Measurements from ENCODE around the gene CAPN14. TPM values are rescaled to one million over a fixed set of nuclear protein-coding genes. Genes with fewer than 3 reads are reported as not detected.

CAPN14 gene
- total RNA-seq, 1 experiment from 2014 or later: not detected

DNA sequence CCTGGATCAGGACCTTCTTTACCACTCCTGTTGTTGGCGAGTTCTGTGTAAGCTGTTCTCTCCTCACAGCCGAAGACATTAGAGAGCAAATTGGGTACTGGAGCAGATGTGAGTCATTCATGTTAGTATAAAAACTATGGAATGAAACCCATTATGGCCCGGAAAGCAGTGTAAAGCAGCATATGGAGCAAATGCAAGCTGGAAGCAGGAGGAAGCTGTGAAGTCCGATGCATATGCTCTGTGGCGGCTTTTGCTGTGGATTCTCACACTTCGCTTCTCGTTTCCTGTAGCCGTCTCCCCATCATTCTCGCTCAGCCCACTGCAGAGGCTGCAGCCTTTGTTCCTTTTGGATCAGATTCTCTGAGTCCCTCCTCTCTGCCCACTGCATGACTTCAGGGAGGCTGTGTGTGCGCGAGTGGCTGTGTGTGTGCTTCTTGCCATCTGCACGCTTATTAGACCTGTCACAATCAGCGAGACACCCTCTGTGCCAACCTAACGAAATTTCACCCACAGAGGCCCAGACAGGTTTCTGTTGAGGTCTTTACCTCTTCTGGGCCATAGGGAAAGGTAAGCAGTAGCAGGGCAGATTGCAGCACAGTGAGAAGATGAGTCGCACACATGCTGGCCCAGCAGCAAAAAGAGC lies 75.8 kb downstream of the CAPN14 start:
- DNase-seq (ENCODE audit: low spot score): no peak

DNA sequence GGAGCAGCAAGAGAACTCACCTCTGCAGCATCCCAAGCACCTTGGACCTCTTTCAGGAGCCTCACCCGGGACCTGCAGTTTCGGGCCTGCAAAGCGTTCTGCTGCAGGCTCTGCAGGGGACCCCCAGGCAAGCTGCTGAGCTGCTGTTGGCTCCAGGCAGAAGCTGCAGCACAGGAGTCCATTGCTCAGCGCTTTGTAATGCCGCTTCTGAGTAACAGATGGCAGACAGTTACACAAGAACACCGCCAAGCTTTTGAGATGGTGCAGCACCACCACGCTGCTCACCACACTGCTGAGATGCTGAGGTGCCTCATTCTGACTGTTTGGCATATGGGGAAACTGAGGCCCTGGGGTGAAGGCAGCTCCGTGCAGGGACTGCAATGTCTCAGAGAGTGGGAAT lies 77.2 kb downstream of the CAPN14 start:
- no peak for DNase-seq (ENCODE audit: low spot score)

DNA sequence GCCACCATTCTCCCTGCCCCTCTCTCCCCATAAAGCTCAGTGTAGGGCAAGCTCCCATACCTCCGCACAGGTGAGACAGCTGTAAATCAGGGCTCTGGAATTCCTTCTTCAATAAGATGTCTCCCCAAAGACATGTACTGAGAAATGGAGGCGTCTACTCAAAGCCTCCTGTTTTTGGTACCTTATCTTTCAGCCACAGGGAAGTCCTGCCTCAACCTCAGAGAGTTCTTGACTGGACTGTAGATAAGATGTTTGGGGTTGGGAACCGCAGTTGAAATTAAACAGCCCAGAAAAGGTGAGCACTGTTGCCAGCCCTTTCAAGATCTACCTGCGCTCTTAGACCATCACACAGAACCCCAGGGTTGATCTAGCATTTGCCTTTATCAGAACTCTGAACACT lies 77.6 kb downstream of the CAPN14 start:
- no peak for DNase-seq (ENCODE audit: low spot score)

DNA sequence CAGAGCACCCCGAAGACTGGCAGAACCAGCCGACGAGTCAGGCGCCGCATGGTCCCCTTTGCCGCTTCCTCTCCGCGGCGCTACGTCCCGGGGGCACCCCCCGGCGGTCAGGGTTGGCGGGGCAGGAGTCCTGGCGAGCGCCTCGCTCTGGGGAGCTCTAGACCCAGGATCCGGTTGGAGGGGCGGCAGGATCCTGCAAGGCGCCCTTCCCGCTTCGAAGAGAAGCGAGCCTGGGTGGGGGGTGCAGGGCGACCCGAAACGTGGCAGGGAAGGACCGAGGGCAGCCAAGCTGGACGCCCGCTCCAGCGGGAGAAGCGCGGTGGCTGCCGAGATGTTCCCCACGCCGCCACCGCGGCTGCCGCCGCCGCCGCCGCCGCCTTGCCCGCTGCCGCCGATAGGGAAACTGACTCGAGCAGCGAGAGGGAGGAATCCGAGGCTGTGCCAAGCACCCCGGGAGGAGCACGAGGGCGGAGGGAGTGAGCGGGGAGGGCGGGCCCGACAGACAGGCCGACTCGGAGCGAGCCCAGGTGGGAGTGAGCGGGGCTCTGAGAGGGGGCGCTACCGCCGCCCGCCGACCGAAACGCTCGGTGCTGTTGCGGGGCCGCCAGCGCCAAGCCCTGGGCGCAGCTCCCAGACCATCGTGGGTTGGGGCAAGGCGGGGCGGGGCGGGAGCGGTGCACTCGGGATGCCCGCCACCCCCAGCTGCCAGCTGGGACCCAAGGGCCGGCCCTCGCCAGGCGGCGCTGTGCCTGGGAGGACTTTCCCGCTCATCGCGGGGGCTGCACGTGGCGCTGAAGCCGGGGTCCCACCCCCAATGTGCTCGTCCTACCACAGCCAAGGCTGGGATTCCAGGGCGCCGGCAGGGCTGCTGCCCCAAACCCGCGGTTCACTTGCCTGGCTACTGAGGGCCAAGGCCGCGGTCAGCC lies 79.0 kb downstream of the CAPN14 start, which contains the start of gene GALNT14:
TSS of gene GALNT14 (minus strand) at position 404 of the 926 bp plus-strand sequence. CDS start at position 50, 354 bp downstream.
- no peak for DNase-seq (ENCODE audit: low spot score)

DNA sequence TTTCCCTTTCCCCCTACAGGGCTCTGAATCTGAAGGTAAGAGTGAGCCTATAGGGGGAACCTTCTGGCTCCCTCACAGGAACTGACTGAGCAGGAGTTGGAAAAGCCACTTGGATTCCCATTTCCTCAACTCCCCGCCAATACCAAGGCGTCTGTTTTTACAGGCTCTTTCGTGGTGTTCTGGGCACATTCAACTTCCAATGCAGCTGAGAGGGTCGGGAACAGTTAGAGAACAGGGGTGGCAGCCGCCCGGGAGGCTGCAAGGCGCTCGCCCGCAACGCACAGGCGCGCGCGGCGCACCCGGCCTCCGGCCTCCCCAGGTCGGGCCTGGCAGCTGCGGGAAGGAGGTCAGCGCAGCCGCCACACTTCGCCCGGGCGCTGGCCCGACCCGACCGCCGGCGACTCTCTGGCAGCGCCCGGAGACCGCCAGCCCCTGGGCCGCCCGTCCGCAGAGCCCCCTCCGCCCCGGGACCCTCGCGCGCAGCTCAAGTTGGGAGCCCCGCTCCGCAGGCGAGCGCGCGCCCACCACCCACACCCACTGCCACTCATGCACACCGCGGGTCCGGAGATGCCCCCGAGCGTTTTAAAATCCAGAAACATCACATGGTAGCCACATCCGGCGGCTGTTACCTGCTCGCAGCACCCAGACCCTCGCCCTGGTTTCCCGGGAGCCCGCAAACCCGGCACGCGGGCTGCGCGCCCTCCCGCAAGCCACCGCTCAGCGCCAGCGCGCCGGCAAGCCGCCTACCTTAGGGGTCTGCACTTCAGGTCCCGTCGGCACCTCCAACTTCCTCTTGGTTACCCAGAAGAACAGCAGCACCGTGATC lies 79.9 kb downstream of the CAPN14 start:
- DNase-seq (ENCODE audit: low spot score): no peak

DNA sequence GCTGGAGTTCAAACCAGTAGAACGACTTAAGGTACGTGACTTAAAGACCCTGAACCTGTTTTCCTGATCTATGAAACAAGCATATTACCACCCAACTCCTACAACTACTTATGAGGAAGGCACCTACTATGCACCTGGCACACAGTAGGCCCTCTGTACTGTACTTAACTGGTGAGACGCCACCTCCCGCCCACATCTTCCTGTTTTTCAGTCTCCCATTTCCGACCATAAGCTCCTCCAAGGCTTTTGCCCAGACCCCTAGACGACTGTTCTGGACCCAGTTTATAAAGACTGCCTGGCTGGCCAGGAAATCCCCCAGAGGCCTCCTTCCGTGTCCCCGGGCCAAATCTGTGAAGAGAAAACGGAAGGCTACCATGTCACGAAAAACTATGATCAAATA lies 80.6 kb downstream of the CAPN14 start:
- no peak for DNase-seq (ENCODE audit: low spot score)

DNA sequence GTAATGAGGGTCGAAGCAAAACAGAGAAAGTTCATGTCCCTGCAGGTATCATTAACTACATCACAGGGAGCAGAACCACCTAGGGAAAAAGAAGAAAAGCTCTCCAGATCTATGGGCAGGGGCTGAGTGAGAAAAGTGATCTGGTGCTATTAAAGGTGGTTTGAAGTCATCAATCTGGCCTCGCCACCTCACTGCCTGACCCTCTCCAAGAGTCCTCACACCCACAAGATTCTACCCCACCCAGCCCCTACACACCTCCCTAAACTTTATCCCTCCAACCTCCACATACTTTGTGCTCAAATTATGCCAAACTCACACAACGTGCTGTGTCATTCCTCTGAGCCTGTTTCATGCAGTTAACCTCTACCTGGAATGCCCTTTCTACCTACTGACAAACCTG lies 81.3 kb downstream of the CAPN14 start:
- DNase-seq (ENCODE audit: low spot score): no peak

DNA sequence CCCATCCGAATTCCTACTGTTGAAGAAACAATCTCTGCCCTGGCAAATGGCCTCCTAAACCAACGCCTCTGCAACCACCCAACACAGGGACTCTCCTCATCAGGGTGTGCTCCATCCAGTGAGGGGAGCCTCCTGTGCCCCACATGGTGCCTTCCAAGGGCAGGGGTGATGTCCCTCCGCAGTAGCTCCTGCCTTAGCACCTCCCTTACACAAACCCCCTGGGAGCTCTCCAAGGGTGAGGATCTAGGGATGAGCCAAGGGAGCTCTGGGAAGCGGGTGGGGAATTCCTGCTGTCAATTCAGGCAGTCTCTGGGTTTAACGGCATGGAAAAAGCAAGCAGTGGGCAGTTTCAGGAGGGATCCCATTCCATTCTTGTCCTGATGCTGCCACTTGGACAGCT lies 82.8 kb downstream of the CAPN14 start:
- no peak for DNase-seq (ENCODE audit: low spot score)

DNA sequence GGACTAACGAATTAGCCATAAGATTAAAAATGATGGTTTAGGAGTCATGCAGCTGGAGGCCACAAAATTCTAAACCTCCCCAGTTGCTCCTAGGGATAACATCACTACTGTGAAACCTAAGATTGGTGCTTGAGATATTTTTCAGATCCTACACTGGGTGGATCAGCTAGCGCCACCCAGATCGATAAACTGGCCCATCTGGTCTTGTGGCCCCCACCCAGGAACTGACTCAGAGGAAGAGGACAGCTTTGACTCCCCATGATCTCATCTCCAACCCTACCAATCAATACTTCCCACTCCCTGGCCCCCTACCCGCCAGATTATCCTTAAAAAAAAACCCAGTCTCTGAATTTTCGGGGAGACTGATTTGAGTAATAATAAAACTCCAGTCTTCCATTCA lies 84.5 kb downstream of the CAPN14 start:
- DNase-seq (ENCODE audit: low spot score): no peak

DNA sequence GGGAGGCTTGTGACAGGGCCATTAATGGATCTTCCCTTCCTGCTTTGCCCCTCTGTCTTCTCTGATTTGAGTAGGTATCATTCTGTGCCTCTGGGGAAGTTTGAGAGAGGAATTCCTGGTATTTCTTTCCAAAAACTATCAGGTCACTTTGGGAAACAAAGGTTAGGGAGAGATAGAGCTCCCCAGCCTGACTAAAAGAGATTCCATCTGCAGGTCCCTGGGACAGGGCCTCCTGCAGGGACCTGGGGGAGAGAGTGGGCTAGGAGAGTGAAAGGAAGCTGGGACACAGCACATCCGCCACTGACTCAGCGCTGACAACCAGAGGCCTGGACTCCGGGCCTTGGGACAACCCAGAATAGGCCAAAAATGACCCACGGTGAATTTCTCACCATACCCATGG lies 85.4 kb downstream of the CAPN14 start:
- DNase-seq (ENCODE audit: low spot score): no peak

DNA sequence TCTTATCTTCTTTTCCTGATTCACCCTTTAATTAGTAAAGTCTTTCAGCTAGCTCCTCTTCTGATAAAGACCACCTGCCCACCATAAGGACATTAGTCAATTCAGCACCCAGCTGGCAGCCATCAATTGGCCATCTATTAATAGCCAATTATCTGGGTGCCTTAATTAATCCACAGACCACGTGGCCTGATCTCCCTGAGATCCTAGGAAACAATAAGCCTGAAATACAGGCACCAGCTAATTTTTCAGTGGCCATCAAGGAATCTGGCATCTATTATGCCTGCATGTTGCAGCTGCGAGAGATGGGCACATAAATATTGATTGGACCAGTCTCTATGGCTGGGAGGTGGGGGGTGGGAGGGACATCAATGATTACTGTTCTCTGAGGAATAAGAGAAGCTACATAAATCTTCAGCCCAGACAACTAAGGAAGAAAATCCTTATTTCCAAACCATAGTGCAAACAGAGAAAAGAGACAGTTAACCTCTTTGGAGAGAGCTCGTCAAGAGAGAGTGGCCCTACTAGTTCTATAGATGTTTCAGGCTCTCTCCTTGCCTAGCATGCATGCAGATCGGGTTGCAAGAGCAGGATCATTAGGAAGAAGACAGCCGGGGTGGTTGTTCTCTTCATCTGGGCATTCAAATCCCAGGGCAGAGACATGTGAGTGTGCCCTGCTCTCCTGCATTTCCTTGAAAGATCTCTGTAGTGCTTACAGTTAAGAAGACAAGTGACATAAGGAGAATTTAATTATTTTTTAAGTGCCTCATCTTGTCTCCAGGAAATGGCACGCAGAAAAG lies 87.7 kb downstream of the CAPN14 start:
- no peak for DNase-seq (ENCODE audit: low spot score)

DNA sequence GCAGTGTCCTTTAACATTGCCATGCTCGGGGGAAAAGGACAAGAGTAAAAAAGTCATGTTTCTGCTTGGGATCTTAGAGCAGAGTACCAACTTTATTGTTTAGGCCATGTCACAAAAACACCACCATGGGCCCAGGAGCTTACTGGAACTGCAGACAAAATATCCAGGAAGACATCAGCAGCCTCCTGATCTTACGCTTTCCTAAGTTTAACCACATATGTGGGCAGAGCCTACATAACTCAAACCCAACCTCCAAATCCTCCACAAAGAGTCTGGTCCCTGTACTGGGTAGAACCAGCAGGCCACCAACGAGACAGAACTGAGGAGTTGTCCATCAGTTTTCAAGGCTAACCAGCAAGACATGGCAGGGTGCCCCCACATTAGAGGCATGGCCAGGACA lies 89.4 kb downstream of the CAPN14 start:
- no peak for DNase-seq (ENCODE audit: low spot score)

DNA sequence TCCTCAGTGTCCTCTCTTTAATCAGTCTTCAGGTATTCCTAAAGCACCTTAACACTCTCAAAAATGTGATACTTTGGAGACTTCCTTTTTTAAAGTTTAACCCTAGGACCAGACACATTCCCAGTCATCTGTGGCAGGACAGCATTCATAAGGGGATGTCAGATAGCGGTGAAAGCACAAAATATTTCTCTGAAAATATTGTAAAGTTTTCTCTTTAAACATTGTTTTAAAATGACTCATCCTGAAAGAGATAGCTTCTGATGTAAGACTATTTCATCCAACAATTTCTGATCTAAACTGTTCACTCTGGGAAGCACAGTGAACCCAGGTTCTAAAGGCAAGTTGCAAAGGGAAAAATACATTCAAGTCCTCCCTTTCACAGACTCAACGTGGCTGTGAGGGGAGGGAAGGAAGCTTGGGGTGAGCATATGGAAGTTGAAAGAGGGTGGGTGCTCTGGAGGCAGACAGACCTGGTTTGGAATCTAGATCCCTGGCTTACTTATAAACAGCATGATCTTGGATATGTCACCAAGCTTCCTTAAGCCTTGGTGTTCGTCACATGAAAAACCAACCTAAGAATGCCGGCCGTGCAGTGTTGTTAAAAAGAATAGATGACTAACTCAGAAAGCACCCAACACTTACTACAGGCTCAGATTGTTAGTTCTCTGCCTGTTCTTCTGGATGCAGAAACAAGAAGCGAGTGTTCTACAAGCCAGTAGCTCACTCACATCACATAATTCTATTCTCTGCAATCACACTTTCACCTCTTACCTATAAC lies 91.2 kb downstream of the CAPN14 start:
- no peak for DNase-seq (ENCODE audit: low spot score)

DNA sequence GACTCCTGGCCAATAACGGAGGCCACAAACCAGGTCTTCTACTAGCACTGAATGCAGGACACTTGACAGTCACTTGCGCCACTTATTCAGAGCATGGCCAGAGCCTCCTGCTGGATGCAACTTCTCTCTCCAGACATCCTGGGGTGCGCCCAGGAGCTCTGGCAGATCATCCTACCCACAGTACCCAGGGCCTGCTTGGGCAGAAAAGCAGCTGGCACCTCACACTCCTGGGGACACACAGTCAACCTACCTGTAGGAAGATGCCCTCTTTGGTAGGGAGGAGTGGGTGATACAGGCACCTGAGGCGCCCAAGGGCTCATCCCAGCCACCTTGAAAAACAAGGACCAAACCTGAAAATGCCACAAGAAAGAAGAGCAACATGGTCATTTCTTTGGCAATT lies 92.4 kb downstream of the CAPN14 start:
- DNase-seq (ENCODE audit: low spot score): no peak

Other genes with a start within 250 kb of the CAPN14 start
- not detected in 2 replicates for gene GALNT14, start 79.1 kb downstream of the CAPN14 start, total RNA-seq (2014; rRNA removed; shearing (Covaris generic))
- gene EHD3, start 16.6 kb upstream of the CAPN14 start, total RNA-seq (2014; rRNA removed; shearing (Covaris generic)): 3.2 and 4.0 TPM in 2 replicates
- gene XDH, start 197.2 kb upstream of the CAPN14 start, total RNA-seq (2014; rRNA removed; shearing (Covaris generic)): 0.19 and 0.34 TPM in 2 replicates